ENCODE data around the gene DENND4A. TPM values are rescaled to one million over a fixed set of nuclear protein-coding genes. Genes with fewer than 3 reads are reported as not detected.

DENND4A gene
- total RNA-seq, 1 donor from 2014 or later = 23.7 TPM

DNA sequence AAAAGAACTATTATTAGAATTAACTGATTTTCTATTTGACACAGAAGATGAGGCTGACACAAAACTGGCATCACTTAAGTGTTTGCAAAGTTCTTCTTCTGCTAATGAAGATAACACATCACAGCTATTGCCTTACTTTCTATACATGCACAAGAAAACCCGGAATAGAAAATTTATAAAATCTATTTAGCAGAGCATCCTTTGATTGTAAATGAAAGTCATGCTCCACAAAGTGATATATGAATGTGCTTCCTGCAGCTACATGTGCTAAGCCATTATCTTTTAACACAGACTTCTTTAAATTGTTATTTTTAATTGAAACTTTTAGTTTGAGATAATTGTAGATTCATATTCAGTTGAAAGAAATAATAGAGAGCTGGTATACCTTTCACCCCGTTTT is 27.0 kb downstream of the DENND4A start:
- Mint-ChIP-seq H3K27ac (ENCODE audit: unreplicated experiment) (no peak overlapping the region), H3K27me3 (ENCODE audit: unreplicated experiment) (no peaks in the 10 kb centered on the region), H3K9me3 (ENCODE audit: unreplicated experiment) (no peaks in the 10 kb centered on the region), H3K36me3 (ENCODE audit: unreplicated experiment) (no peaks in the 10 kb centered on the region), H3K4me3 (ENCODE audit: unreplicated experiment) (no peak overlapping the region), H3K4me1 (ENCODE audit: low read depth, unreplicated experiment) (peaks cover 7% of the 10 kb centered on the region)
- TF ChIP-seq, protein P1, sequence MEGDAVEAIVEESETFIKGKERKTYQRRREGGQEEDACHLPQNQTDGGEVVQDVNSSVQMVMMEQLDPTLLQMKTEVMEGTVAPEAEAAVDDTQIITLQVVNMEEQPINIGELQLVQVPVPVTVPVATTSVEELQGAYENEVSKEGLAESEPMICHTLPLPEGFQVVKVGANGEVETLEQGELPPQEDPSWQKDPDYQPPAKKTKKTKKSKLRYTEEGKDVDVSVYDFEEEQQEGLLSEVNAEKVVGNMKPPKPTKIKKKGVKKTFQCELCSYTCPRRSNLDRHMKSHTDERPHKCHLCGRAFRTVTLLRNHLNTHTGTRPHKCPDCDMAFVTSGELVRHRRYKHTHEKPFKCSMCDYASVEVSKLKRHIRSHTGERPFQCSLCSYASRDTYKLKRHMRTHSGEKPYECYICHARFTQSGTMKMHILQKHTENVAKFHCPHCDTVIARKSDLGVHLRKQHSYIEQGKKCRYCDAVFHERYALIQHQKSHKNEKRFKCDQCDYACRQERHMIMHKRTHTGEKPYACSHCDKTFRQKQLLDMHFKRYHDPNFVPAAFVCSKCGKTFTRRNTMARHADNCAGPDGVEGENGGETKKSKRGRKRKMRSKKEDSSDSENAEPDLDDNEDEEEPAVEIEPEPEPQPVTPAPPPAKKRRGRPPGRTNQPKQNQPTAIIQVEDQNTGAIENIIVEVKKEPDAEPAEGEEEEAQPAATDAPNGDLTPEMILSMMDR (IDR thresholded peaks at IDR 0.05; ENCODE audit: partially characterized antibody, unreplicated experiment) = no peak
- no peak for DNase-seq

DNA sequence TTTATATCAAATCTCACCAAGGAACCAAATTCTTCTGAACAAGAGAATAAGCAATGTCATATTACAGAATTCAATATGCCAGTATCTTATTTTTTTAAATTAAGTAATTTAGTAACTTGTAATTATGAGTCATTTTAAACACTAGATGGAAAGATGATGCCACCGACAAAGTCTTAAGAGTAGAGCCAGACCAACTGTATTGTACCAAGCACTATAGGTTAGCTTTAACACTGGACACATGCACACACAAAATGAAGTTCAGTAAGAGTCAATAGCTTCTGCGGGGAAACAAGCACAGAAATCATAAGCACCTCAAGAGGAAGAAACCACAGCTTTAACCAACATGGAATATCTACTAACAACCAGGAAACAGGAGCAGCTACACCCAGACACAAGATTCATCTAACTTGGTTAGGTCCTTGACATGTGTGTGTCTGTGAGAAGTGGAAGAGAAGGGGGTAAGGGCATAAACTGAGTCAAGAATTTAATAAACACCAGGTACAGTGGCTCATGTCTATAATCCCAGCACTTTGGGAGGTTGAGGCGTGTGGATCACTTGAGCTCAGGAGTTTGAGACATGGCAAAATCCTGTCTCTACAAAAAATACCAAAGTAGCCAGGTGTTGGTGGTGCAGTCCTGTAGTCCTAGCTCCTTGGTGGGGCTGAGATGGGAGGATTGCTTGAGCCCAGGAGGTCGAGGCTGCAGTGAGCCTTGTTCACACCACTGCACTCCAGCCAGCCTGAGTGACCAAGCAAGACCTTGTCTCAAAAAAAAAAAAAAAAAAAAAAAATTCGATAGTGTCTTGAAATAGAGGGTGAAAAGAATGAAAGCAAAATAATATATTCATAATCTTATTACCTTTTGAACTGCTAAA is 28.9 kb downstream of the DENND4A start:
- TF ChIP-seq, protein P1 (IDR thresholded peaks at IDR 0.05; ENCODE audit: partially characterized antibody, unreplicated experiment) = no peak
- Mint-ChIP-seq H3K4me1 (ENCODE audit: low read depth, unreplicated experiment) (peaks cover 7% of the 10 kb centered on the region), H3K27ac (ENCODE audit: unreplicated experiment) (no peak overlapping the region)

DNA sequence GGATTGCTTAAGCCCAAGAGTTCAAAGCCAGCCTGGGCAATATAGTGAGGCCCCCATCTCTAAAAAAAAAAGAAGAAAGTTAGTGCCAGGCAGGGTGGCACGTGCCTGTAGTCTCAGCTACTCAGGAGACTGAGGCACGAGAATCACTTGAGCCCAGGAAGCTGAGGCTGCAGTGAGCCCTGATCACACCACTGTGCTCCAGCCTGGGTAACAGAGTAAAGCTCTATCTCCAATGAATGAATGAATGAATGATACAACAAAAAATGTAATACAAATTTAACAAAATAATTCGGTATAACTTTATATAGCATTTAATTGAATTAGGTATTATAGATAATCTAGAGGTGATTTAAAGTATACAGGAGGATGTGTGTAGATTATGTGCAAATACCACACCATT is 29.7 kb downstream of the DENND4A start:
- TF ChIP-seq, protein P1 (IDR thresholded peaks at IDR 0.05; ENCODE audit: partially characterized antibody, unreplicated experiment) = no peak
- Mint-ChIP-seq H3K27ac (ENCODE audit: unreplicated experiment) (no peak overlapping the region), H3K4me3 (ENCODE audit: unreplicated experiment) (no peak overlapping the region), H3K9me3 (ENCODE audit: unreplicated experiment) (no peaks in the 10 kb centered on the region), H3K4me1 (ENCODE audit: low read depth, unreplicated experiment) (peaks cover 7% of the 10 kb centered on the region), H3K27me3 (ENCODE audit: unreplicated experiment) (no peaks in the 10 kb centered on the region), H3K36me3 (ENCODE audit: unreplicated experiment) (no peaks in the 10 kb centered on the region)
- no peak for DNase-seq

More for the DNA sequence above, 28.9 kb downstream of the DENND4A start:
- H3K9me3 Mint-ChIP-seq (ENCODE audit: unreplicated experiment) = no peaks in the 10 kb centered on the region
- no peaks in the 10 kb centered on the region for H3K27me3 Mint-ChIP-seq (ENCODE audit: unreplicated experiment)
- no peaks in the 10 kb centered on the region for H3K36me3 Mint-ChIP-seq (ENCODE audit: unreplicated experiment)
- no peak for DNase-seq
- no peak overlapping the region for H3K4me3 Mint-ChIP-seq (ENCODE audit: unreplicated experiment)

DNA sequence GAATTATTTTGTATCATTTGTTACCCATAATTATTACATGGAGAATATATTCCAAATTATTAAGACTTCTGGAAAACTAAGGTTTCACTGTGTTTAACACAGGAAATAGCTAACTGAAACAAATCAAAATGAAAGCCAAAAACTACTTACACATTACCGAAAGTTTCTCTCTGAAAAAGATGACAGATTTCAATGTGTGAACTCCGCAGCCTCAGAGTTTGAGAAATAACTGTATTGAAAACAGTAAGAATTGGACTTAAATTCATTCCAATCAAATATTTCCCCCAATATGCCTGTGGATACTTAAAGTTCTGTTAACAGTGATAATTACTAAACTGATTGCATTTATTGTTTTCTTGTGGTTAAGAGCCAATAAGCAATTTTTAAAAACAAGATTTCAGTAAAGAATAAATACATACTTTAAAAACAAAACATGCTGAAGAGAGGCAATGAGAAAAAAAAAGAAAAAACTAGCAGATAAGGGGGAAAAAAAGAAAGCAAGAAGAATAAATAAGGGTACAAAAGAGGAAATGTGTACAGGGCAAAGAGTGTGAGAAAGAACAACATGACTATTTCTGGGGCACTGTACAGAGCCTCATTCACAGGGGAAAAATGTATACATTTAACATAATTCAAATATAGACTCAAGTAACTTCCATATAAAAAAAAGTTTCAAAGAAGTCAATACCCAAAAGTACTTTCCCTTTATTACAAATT is 30.7 kb downstream of the DENND4A start:
- Mint-ChIP-seq H3K4me3 (ENCODE audit: unreplicated experiment) (no peak overlapping the region), H3K9me3 (ENCODE audit: unreplicated experiment) (no peaks in the 10 kb centered on the region), H3K36me3 (ENCODE audit: unreplicated experiment) (no peaks in the 10 kb centered on the region), H3K4me1 (ENCODE audit: low read depth, unreplicated experiment) (peaks cover 2% of the 10 kb centered on the region), H3K27me3 (ENCODE audit: unreplicated experiment) (no peaks in the 10 kb centered on the region), H3K27ac (ENCODE audit: unreplicated experiment) (no peak overlapping the region)
- no peak for DNase-seq
- TF ChIP-seq, protein P1 (IDR thresholded peaks at IDR 0.05; ENCODE audit: partially characterized antibody, unreplicated experiment) = no peak

DNA sequence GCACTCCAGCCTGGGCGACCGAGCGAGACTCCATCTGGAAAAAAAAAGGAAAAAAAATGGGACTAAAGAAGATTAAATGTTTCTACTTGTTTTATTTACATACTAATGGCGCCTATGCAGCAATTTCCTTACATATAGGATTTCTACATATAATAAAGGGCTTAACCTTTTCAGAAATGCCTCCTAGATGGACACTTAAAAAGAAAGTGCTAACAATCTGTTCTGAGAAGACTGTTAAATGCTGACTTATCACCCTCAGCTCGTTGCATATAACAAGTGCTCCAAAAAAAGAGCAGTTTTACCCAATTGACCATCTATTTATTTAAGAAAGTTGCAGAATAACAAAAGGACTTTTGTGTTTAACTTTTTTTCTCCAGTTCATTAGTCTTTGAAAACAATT is 32.7 kb downstream of the DENND4A start:
- H3K36me3 Mint-ChIP-seq (ENCODE audit: unreplicated experiment) = no peaks in the 10 kb centered on the region
- TF ChIP-seq, protein P1 (IDR thresholded peaks at IDR 0.05; ENCODE audit: partially characterized antibody, unreplicated experiment) = no peak
- H3K4me1 Mint-ChIP-seq (ENCODE audit: low read depth, unreplicated experiment) = no peaks in the 10 kb centered on the region
- no peak overlapping the region for H3K27ac Mint-ChIP-seq (ENCODE audit: unreplicated experiment)
- no peaks in the 10 kb centered on the region for H3K27me3 Mint-ChIP-seq (ENCODE audit: unreplicated experiment)
- no peaks in the 10 kb centered on the region for H3K9me3 Mint-ChIP-seq (ENCODE audit: unreplicated experiment)
- no peak overlapping the region for H3K4me3 Mint-ChIP-seq (ENCODE audit: unreplicated experiment)
- no peak for DNase-seq
